NB4 (cell line): ENCODE measurements around the gene S1PR1.

Experiments used
- CTCF ChIP-seq: IDR thresholded peaks from one replicate; pipeline ENCODE4 v1.5.1; 2012; ENCODE audit warnings: low read depth, low read length
- MYC ChIP-seq: IDR thresholded peaks from 2 replicates; pipeline ENCODE4 v1.6.1; 2011; ENCODE audit warnings: low read depth, low read length

DNA sequence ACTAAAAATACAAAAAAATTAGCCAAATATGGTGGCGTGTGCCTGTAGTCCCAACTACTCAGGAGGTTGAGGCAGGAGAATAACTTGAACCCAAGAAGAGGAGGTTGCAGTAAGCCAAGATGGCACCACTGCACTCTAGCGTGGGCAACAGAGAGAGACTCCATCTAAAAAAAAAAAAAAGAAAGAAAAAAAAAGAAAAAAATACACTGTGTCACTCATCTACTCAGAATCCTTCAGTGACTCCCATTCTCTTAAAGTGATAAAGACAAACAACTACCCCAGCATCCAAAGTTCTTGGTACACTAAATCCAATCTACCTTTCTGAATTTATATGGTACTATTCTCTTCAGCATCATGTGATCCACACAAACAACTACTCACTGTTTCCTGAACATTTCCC lies 40.2 kb upstream of the S1PR1 start:
- TF ChIP-seq CTCF (no peak), MYC (no peak)
